GM18873 (cell line): ENCODE data around the gene GALNT1.
"Not testable (repeated sequence)": the region's sequence is repeated elsewhere in the genome, so short reads cannot be mapped to it uniquely, and the experiment has no call there.

Source experiments
- ATAC-seq: cut with Tn5 transposase; IDR thresholded peaks from one replicate; pipeline ENCODE4 v1.9.1; 2021; ENCODE audit warnings: mild to moderate bottlenecking, moderate library complexity, moderate number of reproducible peaks; ENCODE audit not compliant: unreplicated experiment, low FRiP score

Gene GALNT1

DNA sequence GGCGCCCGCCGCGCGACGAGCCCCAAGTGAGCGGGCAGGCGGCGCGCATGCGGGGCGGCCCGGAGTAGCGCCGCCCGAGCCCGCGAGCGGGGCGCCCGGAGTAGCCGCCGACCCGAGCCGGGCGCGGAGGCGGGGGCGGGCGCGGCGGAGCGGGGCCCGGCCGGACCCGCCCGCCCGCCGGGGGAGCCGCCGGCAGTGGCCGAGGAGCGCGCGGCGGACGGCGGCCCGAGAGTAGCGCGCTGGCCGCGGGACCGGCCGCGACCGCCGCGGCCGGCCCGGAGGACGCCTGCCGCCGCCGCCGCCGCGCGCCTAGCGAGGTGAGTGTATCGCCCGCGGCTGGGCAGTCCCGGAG, at the start of gene GALNT1:
GALNT1 (plus strand) TSS at position 195 of the 352 bp plus-strand sequence. CDS start 72,923 bp downstream, outside the sequence.
- ATAC-seq, result no peak

DNA sequence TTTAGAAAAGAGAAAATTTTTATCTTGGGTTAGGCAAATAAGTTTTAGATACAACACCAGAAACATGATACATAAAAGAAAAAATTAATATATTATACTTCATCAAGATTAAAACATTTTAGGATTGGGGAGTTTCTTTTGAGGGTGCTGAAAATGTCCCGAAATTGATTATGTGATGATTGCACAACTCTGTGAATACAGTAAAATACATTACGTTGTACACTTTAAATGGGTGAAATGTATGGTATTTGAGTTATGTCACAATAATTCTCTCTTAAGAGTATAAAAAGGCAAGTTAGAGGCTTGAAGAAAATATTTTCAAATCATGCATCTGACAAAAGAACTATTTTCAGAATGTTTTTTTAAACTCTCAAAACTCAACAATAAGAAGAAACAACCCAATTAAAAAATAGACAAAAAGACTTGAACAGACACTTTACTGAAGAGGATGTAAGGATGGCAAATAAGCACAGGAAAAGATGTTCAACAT, 47.6 kb upstream of the GALNT1 start:
- ATAC-seq, result no peak

DNA sequence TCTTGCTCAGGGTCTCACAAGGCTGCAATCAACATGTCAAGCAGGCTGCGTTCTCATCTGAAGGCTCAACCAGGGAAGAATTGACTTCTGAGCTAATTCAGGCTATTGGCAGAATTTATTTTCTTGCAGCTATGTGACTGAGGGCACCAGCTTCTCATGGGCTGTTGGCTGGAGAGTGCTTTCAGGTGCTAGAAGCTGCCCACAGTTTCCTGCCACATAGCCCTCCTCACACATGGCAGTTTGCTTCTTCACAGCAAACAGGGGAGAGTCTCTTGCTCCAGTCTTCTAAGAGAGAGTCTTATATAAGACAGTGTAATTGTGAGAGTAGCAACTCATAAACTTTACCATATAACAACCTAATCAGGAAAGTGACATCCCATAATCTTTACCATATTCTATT, 46.2 kb upstream of the GALNT1 start:
- ATAC-seq, result no peak

DNA sequence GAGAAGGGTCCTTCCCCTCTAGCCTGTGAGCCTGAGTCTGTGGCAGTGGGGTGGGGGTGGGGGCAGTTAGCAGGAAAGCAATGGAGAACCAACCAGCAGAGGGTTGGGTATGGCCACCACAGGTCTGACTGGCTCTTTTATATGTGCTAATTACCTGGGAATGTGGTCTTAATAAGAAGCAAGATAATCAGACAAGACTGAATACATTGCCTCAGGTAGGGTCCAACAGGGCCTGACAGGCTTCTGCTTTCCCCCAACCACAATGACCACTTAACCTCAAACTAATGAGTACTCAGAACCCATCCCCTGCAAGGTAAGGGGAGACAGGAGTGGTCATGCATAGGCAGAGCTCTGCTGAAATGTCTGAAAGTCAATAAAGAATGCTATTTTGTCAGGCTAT, 39.2 kb upstream of the GALNT1 start:
- no peak for ATAC-seq

DNA sequence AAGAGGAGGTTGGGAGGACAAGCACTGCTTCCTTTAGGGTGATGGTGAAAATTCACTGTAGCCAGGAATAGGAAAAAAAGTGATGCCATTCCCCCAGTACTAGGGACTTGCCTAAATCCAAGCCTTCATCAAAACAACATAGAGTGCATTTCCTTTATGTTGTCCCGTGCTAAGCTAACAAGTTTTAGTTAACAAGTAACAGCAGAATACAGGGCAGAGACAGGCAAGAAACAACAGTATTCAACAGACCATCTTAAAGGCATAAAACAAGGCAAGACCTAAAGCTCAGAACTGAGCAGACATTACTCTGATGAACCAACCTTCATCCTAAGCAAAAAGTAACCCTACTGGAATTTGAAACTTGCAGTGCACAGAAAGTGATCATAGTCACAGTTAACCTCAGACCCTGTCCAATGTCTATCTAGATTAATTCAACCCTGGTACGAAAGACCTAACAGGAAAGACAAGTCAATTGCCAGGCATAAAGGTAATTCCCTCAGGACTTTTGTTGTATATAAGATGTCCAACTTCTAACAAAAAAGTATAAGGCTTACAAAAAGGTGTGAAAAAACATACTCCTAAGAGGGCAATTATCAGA, 34.4 kb upstream of the GALNT1 start:
- no peak for ATAC-seq

DNA sequence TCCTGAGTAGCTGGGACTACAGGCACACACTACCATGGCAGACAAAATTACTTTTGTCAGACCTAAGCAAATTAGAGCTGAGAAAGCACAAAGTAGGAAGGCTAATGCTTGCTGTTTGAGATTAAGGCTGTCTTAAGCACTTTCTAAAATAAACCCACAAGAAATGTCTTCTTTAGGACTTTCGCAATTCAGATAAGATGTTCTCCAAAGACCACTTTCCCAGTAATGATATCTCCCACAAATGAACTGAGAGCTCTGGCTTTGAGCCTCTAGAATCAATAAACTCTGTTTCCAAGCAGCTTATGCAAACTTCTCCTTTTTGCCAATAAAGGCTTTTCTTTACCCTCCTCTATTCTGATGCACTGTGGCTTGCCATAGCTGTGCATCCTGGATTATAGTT, 32.0 kb upstream of the GALNT1 start:
- no peak for ATAC-seq

DNA sequence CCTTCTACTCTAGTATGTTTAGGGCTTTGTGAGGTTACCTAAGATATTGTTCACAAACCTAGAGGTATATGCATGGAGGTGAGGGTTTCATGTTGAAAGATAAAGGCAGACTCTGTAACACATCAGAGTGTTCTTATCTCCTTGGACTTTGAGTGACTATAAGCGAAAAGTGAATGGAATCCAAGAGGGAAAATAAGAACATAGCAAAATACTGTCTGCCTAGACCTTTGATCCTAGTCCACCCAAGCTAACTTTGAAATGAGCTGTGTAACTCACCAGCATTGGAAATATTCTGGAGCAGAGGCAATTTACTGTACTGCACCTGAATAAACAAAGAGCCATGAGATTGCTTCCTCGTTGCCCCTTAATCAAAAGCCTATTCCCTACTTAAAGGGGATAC, 28.2 kb upstream of the GALNT1 start:
- ATAC-seq, result no peak

DNA sequence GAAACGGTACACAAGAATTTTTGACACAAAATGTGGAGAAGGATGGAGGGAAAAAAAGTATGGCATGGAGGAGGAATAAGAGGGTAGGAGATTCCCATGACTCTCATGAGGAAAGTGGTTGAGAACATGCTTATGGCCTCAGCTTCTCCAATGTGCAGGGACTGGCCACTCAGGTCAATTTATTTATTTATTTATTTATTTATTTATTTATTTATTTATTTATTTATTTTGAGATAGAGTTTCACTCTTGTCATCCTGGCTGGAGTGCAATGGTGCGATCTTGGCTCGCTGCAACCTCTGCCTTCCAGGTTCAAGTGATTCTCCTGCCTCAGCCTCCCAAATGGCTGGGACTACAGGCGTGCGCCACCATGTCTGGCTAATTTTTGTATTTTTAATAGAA, 26.0 kb upstream of the GALNT1 start:
- not testable (repeated sequence) for ATAC-seq

DNA sequence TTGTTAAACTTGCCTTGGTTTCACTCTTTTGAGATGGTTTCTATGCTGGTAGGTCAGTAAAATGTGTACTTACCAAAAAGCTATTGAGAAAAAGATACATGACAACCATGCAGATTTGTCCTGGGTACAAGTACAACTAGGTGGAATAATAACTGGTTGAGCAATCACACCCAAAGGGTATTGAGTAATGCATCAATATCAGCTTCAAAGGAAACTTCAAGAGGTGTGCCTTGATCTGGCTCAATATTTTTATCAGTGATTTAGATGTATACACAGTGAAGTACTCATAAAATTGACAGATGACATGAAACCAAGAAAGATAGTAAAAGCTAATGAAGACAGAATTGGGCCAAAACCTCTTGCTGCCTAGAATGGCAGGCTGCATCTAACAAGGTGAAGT, 21.7 kb upstream of the GALNT1 start:
- ATAC-seq, result no peak

DNA sequence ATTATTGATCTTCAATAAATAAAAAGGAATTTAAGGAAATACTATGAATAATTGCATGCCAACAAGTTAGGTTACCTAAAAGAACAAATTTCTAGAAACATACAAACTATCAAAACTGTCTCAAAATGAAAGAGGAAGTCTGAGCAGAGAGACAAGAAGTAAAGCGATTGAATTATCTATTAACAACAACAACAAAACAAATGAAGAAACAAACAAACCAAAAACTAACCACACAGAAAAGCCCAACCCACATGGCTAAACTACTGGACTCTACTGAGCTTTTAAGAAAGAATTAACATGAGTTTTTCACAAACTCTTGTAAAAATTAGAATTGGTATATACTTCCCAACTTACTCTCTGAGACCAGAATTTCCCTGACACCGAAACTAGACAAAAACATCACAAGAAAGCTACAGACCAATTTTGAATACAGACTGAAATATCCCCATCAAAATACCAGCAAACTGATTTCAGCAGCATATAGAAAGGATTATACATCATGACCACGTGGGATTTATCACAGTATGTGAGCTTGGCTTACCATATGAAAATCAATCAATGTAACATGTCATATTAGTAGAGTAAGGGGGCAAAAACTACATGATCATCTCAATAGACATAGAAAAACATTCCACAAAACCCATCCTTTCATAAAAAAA, 16.6 kb upstream of the GALNT1 start:
- peak; percentile 91 for ATAC-seq

DNA sequence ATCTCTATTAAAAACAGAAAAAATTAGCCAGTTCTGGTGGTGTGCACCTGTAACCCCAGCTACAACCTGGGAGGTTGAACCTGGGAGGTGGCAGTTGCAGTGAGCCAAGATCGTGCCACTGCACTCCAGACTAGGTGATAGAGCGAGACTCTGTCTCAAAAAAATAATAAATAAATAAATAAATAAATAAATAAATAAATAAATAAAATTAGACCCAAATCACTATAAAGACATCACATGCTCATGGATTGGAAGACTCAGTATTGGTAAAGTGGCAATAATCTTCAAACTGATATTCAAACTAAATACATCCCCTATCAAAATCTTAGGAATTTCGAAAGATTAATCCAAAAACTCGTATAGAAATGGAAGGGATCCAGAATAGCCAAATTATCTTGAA, 15.5 kb upstream of the GALNT1 start:
- ATAC-seq, result no peak

DNA sequence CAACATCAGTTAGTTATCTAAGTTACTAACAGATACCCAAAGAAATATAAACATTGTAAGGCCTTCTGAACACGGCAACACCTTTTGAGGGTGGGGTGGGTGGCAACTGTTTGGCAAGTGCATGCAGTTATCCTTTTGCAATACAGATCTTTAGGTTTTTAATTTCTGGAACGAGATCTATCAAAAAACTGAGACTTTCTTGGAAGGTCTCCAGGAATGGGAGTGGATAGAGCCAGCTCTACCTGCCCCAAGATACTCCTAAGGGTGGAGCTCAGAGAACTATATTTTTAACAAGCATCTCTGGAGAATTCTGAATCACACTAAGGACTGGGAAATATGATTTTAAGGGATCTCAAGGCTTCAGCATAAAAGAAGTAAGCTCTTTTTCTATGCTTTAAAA, 11.4 kb upstream of the GALNT1 start:
- no peak for ATAC-seq

DNA sequence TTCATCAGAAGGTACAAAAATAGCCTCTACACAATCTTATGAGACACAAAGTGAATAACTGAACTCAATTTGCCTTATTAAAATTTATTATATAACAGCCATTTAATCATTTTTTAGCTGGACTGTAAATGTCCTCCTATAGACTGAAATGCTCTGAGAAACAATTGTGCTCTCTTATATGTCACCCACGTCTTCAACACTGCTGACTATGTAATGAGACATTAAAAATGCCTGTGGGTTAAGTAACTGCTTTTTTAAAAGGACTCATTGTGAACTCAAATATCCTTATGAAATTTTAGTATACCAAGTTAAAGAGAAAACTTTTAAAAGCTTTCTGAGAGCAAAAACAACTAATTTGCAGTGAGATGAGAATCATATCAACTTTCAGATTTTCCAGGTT, 10.4 kb upstream of the GALNT1 start:
- no peak for ATAC-seq

DNA sequence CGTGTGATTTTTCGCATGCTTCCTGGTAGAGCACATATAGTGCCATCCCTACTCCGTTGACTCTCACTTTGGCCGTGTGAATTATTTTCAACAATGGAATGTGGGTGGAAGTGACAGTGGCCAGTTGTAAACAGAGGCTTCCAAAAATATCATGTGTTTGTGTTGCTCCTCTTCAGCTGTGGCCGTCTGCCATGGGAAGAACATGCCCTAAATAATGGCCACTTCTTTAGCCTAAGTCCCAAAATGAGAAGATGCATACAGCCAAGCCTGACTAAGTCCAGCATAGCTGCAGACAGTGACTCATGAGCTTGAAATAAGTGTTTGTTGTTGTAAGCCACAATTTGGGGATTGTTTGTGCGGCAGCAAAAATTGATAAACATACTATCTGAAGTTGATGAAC, 8.9 kb upstream of the GALNT1 start:
- ATAC-seq, result no peak

DNA sequence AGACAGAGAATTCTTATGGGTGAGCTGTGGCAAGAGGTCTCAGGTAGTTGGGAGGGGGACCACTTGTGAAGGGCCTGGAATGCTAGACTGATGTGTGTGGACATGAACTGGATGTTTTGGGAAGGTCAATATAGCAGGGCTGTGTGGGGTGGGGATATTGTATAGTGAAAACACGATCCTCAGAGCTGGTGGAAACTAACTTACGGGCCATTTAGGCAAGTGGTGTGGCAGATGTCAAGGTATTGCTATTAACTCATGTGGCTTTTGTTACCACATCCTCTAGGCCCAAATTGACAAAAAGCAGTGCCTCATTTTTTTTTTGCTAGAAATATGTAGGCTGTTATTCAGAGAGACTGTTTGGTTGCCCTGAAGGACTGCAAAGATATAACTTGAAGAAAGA, 8.0 kb upstream of the GALNT1 start:
- no peak for ATAC-seq

DNA sequence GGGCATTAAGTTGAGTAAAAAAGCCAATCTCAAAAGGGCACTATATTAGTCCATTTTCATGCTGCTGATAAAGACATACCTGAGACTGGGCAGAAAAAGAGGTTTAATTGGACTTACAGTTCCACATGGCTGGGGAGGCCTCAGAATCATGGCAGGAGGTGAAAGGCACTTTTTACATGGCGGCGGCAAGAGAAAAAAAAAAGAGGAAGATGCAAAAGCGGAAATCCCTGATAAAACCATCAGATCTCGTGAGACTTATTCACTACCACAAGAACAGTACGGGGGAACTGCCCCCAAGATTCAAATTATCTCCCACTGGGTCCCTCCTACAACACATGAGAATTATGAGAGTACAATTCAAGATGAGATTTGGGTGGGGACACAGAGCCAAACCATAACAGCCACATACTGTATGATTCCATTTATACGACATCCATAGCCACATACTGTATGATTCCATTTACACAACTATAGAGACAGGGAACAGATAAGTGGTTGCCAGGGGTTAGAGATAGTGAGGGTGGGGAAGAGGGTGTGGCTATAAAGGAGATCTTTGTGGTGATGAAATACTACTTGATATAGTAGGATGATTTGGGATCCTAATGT, 5.2 kb upstream of the GALNT1 start:
- not testable (repeated sequence) for ATAC-seq

DNA sequence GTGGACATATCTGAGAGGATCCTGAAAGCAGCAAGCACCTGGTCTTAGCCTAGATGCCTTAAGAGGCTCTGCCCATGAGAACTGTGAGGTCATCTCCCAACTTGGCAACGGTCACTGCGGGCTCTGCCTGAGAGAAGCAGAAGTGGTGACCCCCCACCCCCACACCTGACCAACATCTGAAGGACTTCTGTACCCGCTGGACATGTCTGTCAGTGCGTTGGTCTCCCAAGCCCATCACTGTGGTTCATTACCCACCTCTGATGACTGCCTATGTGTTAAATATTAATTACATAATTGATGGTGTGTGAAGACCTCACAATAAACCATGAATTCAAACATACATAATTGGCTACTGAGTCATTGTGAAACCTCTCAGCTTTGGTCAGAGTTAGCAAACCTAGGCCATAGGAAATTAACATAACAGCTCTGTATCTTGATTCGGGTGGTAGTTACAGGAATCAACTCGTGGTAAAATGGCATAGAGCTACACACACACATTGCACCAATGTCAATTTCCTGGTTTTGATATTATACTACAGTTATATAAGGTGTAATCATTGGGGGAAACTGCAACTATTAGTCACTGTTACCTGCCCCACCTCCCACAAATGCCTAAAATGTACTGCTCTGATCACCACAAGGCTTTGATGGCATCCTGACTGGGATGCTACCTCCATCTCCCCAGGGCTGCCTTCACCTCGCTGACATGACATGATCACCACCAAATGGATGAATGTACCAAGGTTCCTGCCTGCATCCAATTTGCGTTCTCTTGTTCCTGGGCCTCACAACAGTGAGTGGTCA, 4.3 kb upstream of the GALNT1 start:
- peak; percentile 77 for ATAC-seq

DNA sequence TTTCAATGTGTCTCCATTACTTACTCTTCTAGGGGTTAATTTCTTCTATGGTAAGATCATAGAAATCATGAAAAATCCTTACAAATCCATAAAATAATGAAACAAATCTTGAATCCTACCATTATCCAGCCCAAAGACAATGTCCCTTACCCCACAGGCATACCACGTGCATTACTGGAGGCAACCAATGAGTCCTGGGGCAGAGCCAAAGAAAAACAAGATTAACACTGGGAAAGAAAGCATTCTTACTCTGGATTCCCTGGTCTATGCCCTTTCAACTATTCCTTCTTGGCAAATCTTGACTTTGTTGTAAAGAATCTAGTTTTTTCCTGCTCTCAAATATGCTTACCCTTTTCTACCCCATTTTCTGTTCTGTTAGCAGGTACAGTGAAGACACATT, 3.1 kb upstream of the GALNT1 start:
- no peak for ATAC-seq

DNA sequence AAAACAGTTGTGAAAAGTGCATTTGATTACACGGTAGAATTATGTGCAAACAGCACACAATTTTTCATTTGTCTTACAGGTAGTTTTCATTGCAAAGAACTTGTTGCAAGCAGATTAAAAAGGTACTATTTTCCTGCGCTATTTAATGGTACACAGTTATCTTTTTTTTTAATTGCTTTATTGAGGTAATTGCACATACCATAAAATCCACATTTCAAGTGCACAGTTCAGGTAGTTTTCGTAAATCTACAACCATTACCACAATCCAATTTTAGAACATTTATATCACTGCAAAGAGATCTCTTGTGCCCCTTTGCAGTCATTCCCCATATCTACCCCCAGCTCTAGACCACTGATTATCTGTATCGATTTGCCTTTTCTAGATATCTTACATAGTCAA, 2.6 kb upstream of the GALNT1 start:
- no peak for ATAC-seq

DNA sequence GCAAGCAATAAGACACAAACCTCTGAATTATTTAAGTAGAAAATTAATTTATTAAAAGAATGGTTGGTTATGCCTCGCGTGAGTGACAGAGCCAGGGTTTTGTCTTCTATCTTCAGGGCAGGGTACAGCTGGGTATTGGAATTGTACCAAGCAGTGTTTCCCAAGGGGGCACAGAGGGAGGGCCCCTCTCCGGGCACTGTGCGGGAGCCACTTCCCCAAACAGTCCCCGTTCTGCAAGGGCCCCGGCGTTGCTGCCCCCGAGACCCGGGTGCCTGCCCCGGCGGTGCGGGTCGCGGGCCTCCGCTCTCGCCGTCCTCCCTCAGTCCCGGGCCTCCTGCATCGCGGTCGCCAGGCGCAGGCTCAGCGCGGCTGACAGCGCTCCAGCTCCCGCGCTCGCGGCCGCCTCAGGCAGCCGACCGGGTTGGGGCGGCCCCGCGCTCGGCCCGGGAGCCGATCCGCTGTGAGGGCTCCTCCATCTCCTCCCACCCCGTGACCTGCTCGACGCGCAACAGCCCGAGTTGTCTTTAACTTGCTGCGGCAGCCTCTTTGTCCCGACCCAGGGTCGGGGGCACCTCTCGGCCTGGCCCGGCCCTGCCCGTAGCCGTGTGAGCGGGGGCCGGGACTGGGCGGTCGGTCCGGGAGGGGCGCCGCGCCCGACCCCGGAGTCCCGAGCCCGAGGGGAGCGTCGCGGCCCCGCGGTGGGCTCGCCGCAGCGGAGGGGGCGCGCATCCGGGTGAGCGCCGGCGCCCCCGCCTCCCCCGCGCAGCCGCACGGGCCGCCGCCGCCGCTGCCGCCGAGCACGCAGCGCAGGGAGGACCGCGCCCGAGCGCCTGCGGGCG, 620 bp upstream of the GALNT1 start:
- ATAC-seq, result peak; percentile 29
